ENCODE measurements around the gene DOK3.

The DOK3 gene

GRCh38 chr5:177509381-177509951, at the start of gene DOK3:
TSS of gene DOK3 (minus strand) at chr5:177509826. CDS start at chr5:177509540, 286 bp downstream.
- no peak for DNase-seq

GRCh38 chr5:177557796-177558195, 48.2 kb upstream of the DOK3 start:
- DNase-seq, result no peak

GRCh38 chr5:177557041-177557647, 47.5 kb upstream of the DOK3 start:
- DNase-seq, result no peak

- DNase-seq, result no peak
These were observed 46.0 kb upstream of the DOK3 start for GRCh38 chr5:177555665-177556064.

- no peak for DNase-seq
These were observed 45.6 kb upstream of the DOK3 start for GRCh38 chr5:177555228-177555627.

- peak; percentile 83 for DNase-seq
These were observed 45.0 kb upstream of the DOK3 start, which contains the start of gene FAM193B for GRCh38 chr5:177554474-177555111. TSS of gene FAM193B (minus strand) at chr5:177554563. CDS start at chr5:177554458, 105 bp downstream.

GRCh38 chr5:177553671-177554429, 44.2 kb upstream of the DOK3 start:
- no peak for DNase-seq

- no peak for DNase-seq
These were observed 43.3 kb upstream of the DOK3 start for GRCh38 chr5:177552839-177553455.

- DNase-seq, result no peak
These were observed 40.5 kb upstream of the DOK3 start for GRCh38 chr5:177550122-177550521.

GRCh38 chr5:177548495-177548894, 38.9 kb upstream of the DOK3 start:
- DNase-seq, result no peak

- DNase-seq, result no peak
These were observed 38.1 kb upstream of the DOK3 start for GRCh38 chr5:177547736-177548135.

- DNase-seq, result no peak
These were observed 36.7 kb upstream of the DOK3 start for GRCh38 chr5:177546258-177546741.

- no peak for DNase-seq
These were observed 36.0 kb upstream of the DOK3 start for GRCh38 chr5:177545487-177546257.

GRCh38 chr5:177542816-177543465, 33.3 kb upstream of the DOK3 start:
- no peak for DNase-seq

- DNase-seq, result no peak
These were observed 30.8 kb upstream of the DOK3 start for GRCh38 chr5:177540438-177540837.

- DNase-seq, result no peak
These were observed 29.8 kb upstream of the DOK3 start for GRCh38 chr5:177539411-177539810.

GRCh38 chr5:177538876-177539275, 29.2 kb upstream of the DOK3 start:
- no peak for DNase-seq

- DNase-seq, result no peak
These were observed 28.0 kb upstream of the DOK3 start for GRCh38 chr5:177537389-177538361.

GRCh38 chr5:177536386-177536785, 26.8 kb upstream of the DOK3 start:
- no peak for DNase-seq

- DNase-seq, result no peak
These were observed 25.5 kb upstream of the DOK3 start for GRCh38 chr5:177535125-177535524.

Measured in NCI-H1048 (cell line).